Measurements from ENCODE around the gene TIGD2.

TIGD2 gene

GRCh38 chr4:89162496-89162895 lies 51.2 kb downstream of the TIGD2 start:
- DNase-seq (ENCODE audit: low read depth in 3 of 3) = no peak

DNA sequence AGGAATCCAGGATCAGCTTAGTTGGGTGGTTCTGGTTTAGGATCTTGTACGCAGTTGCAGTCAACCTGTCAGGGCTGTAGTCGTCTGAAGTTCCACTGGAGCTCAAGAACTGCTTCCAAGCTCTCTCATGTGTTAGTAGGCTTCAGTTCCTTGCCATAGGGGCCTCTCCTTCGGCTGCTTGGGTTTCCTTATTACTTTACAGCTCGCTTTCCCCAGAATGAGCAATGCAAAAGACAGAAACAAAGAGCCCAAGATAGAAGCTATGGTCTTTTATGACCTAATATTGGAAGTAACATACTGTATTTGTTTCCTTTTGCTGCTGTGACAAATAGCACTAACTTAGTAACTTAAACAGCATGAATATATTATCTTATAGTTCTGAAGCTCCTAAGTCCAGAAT lies 51.7 kb downstream of the TIGD2 start:
- no peak for DNase-seq (ENCODE audit: low read depth in 3 of 3)

DNA sequence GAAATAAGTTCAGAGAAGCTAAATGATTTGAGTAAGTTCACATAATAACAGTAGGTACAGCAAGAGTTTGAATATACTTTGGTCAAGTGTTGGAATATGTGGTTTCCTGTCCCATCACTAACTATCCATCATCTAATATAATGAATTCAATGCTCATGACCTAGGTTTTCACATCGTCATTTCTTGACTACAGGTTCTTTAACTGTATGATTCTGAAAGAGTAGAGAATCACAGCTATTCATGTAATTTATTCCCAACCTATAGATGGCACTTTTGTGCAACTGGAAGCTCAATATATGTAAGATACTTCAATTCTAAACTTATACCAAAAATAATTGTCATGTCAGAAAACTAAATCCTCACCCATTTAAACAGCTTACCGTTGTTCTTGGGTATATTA lies 53.1 kb downstream of the TIGD2 start:
- DNase-seq (ENCODE audit: low read depth in 3 of 3) = no peak

All from stimulated activated CD4-positive, alpha-beta T cell treated with anti-CD3 and anti-CD28 coated beads, TNF-alpha, amount 100 ng/mL, for 48 hours (primary cell).